Vagina (tissue), 2 donors: ENCODE results near the gene CCDC178.

ENCODE experiments used
- POLR2A ChIP-seq, 2 donors: fragments of 450-650 bp; IDR thresholded peaks; one replicate each; pipeline ENCODE4 v1.6.1; 2017; ENCODE audit warnings: antibody characterized with exemption in 2 of 2, mild to moderate bottlenecking in 2 of 2, moderate library complexity in 2 of 2
- POLR2AphosphoS5 ChIP-seq, 2 donors: sonication (generic); formaldehyde crosslinking; IDR thresholded peaks; one replicate each; pipeline ENCODE4 v1.9.0; 2017; ENCODE audit warnings: antibody characterized with exemption in 2 of 2, mild to moderate bottlenecking in 2 of 2, low read depth in 1 of 2; ENCODE audit not compliant: insufficient read depth in 1 of 2
- TF ChIP-seq, protein P1 (sequence below), 3 experiments: fragments of 450-650 bp in 2 of 3; fragments of 200-600 bp in 1 of 3; sonication (generic) in 1 of 3; IDR thresholded peaks; one replicate each; pipeline ENCODE4 v1.5.1; 2017 to 2019; ENCODE audit warnings: antibody characterized with exemption in 3 of 3, mild to moderate bottlenecking in 2 of 3, moderate library complexity in 2 of 3

DNA sequence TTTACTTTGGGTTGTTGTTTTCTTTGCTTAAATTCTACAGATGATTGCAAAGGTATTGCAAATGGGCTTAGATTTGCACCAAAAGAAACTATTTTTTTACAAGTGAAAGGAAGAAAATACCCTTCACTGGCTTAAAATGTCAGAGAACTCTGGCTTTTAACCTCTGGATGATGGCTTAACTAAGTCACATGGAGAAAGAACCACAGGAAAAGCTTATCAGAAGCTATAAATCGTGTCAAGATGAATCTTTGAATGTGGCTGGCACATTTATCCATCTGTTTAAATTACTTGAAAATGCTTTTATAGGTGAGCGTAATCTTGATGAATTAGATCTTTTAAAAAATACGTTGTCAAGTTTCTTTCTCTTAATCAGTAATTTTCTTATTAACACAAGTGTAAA lies 32.0 kb upstream of the CCDC178 start:
- TF ChIP-seq, protein P1, sequence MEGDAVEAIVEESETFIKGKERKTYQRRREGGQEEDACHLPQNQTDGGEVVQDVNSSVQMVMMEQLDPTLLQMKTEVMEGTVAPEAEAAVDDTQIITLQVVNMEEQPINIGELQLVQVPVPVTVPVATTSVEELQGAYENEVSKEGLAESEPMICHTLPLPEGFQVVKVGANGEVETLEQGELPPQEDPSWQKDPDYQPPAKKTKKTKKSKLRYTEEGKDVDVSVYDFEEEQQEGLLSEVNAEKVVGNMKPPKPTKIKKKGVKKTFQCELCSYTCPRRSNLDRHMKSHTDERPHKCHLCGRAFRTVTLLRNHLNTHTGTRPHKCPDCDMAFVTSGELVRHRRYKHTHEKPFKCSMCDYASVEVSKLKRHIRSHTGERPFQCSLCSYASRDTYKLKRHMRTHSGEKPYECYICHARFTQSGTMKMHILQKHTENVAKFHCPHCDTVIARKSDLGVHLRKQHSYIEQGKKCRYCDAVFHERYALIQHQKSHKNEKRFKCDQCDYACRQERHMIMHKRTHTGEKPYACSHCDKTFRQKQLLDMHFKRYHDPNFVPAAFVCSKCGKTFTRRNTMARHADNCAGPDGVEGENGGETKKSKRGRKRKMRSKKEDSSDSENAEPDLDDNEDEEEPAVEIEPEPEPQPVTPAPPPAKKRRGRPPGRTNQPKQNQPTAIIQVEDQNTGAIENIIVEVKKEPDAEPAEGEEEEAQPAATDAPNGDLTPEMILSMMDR (IDR thresholded peaks at IDR 0.05) = no peak
- TF ChIP-seq POLR2A (IDR thresholded peaks at IDR 0.05) (no peak), POLR2AphosphoS5 (IDR thresholded peaks at IDR 0.05; ENCODE audit: insufficient read depth in 1 of 2, low read depth in 1 of 2) (no peak)
